ENCODE results near the gene PSTPIP2. TPM values are rescaled to one million over a fixed set of nuclear protein-coding genes. Genes with fewer than 3 reads are reported as not detected.
"Not testable (repeated sequence)": the region's sequence is repeated elsewhere in the genome, so short reads cannot be mapped to it uniquely, and the experiment has no call there.

PSTPIP2 gene
- total and polyA plus RNA-seq, 2 donors (not counting 3 experiments of a cell fraction or from before 2014, with no cell fraction given), result 1.6 to 4.9 TPM

GRCh38 chr18:45959484-45959883 lies 112.6 kb downstream of the PSTPIP2 start:
- H3K4me2 ChIP-seq (ENCODE audit: insufficient read depth, low read length); CTCF ChIA-PET; H3K27ac ChIP-seq (ENCODE audit: insufficient read depth, low read depth, low read length); H3K9ac ChIP-seq (replicated peaks; ENCODE audit: extremely low read depth, insufficient read depth, low read length); BruUV-seq (replicated peaks); H3K27me3 ChIP-seq (ENCODE audit: control insufficient read depth in 2 of 2, insufficient read depth in 2 of 2, low read length in 2 of 2); H3K9me1 ChIP-seq (replicated peaks; ENCODE audit: control insufficient read depth, extremely low read depth, insufficient read depth, low read length); H3K4me3 ChIP-seq (replicated peaks in 1 of 3; ENCODE audit: insufficient read depth in 1 of 3, low read depth in 1 of 3, low read length in 3 of 3); dilution Hi-C loops (cut with MboI; ENCODE audit: extremely low pct_ligation_motif_present, low sequenced_read_pairs); H3K4me1 ChIP-seq (ENCODE audit: control insufficient read depth, extremely low read depth, insufficient read depth, low read length); POLR2A ChIA-PET; H2AFZ ChIP-seq (ENCODE audit: low read depth, low read length); H3K9me3 ChIP-seq (replicated peaks; ENCODE audit: control insufficient read depth, insufficient read depth, low read length); intact Hi-C loops (cut with micrococcal nuclease); H3K36me3 ChIP-seq (ENCODE audit: control insufficient read depth in 2 of 2, extremely low read depth in 1 of 2, insufficient read depth in 2 of 2, low read length in 2 of 2); H4K20me1 ChIP-seq (replicated peaks; ENCODE audit: control insufficient read depth, extremely low read depth, insufficient read depth, low read length); FAIRE-seq; DNase-seq (ENCODE audit: low read depth, low spot score): not testable (repeated sequence)
- peaks cover 13% of the 10 kb centered on the region for H3K79me2 ChIP-seq (ENCODE audit: control insufficient read depth, insufficient read depth, low read length)

GRCh38 chr18:45958730-45959129 lies 113.3 kb downstream of the PSTPIP2 start:
- Histone ChIP-seq H3K27ac (ENCODE audit: insufficient read depth, low read depth, low read length) (no peak overlapping the region), H3K9me1 (replicated peaks; ENCODE audit: control insufficient read depth, extremely low read depth, insufficient read depth, low read length) (no peaks in the 10 kb centered on the region), H3K36me3 (ENCODE audit: control insufficient read depth in 2 of 2, extremely low read depth in 1 of 2, insufficient read depth in 2 of 2, low read length in 2 of 2) (peaks cover 0 to 8% of the 10 kb centered on the region in 2 experiments), H3K79me2 (ENCODE audit: control insufficient read depth, insufficient read depth, low read length) (peaks cover 13% of the 10 kb centered on the region), H3K4me1 (ENCODE audit: control insufficient read depth, extremely low read depth, insufficient read depth, low read length) (no peaks in the 10 kb centered on the region), H3K4me2 (ENCODE audit: insufficient read depth, low read length) (no peak overlapping the region), H3K4me3 (replicated peaks in 1 of 3; ENCODE audit: insufficient read depth in 1 of 3, low read depth in 1 of 3, low read length in 3 of 3) (no peak overlapping the region), H3K9me3 (replicated peaks; ENCODE audit: control insufficient read depth, insufficient read depth, low read length) (no peaks in the 10 kb centered on the region), H4K20me1 (replicated peaks; ENCODE audit: control insufficient read depth, extremely low read depth, insufficient read depth, low read length) (no peaks in the 10 kb centered on the region), H3K9ac (replicated peaks; ENCODE audit: extremely low read depth, insufficient read depth, low read length) (no peak overlapping the region), H3K27me3 (ENCODE audit: control insufficient read depth in 2 of 2, insufficient read depth in 2 of 2, low read length in 2 of 2) (no peaks in the 10 kb centered on the region), H2AFZ (ENCODE audit: low read depth, low read length) (no peak overlapping the region)
- no peak for DNase-seq (ENCODE audit: low read depth, low spot score)
- FAIRE-seq, result no peak
- BruUV-seq (replicated peaks), result no TSS peak
- POLR2A ChIA-PET, result no interaction called here
- dilution Hi-C loops (cut with MboI; ENCODE audit: extremely low pct_ligation_motif_present, low sequenced_read_pairs) (no loop called here), intact Hi-C loops (cut with micrococcal nuclease) (no loop called here)
- TF ChIP-seq CTCF (IDR thresholded peaks at IDR 0.05; ENCODE audit: extremely low read depth in 1 of 2, insufficient read depth in 1 of 2, low read depth in 1 of 2, low read length in 2 of 2) (no peak), POLR2AphosphoS5 (IDR thresholded peaks at IDR 0.05; ENCODE audit: insufficient read depth, low read depth, low read length) (no peak), POLR2A (IDR thresholded peaks at IDR 0.05; ENCODE audit: low read depth, low read length) (no peak), FOS (IDR thresholded peaks at IDR 0.05; ENCODE audit: borderline replicate concordance, insufficient read depth, low read length) (no peak), JUN (IDR thresholded peaks at IDR 0.05; ENCODE audit: borderline replicate concordance, insufficient read depth, insufficient read length, low read depth) (no peak), GATA2 (IDR thresholded peaks at IDR 0.05; ENCODE audit: insufficient read depth, insufficient read length, low read depth, low read length) (no peak), MYC (IDR thresholded peaks at IDR 0.05; ENCODE audit: low read depth, low read length) (no peak), MAX (IDR thresholded peaks at IDR 0.05; ENCODE audit: insufficient read depth, insufficient read length) (no peak), EZH2 (IDR thresholded peaks at IDR 0.05; ENCODE audit: borderline replicate concordance, low read depth, low read length, severe bottlenecking) (no peak)
- CTCF ChIA-PET, result interaction anchor here (1.1 kb wide), 1 partner anchor 115 kb away, joined by 7 read pairs; no protein-coding TSS in a partner anchor

All from endothelial cell of umbilical vein (primary cell).